Activated naive CD8-positive, alpha-beta T cell treated with anti-CD3 and anti-CD28 coated beads, Interleukin-2, amount 50 U/mL, for 24 hours (primary cell): Measurements from ENCODE around the gene NCAPD2.
A peak's percentile ranks its signal among the peaks of the same experiment; 100 is the strongest.
"Not testable (repeated sequence)": the region's sequence is repeated elsewhere in the genome, so short reads cannot be mapped to it uniquely, and the experiment has no call there.

ENCODE experiments used
- ATAC-seq: fragments of 150-1000 bp; cut with Tn5 transposase; one replicate; pipeline ENCODE4 v1.10.0; 2021
- DNase-seq: peaks from one replicate; pipeline ENCODE4 v3.0.0; 2021
- H3K27ac Mint-ChIP-seq: one replicate; pipeline ENCODE4 v1.8.0; 2021; ENCODE audit warnings: mild to moderate bottlenecking, mixed read lengths
- H3K27me3 Mint-ChIP-seq: one replicate; pipeline ENCODE4 v1.8.0; 2021; ENCODE audit warnings: mixed read lengths
- H3K36me3 Mint-ChIP-seq: one replicate; pipeline ENCODE4 v1.8.0; 2021; ENCODE audit warnings: low read depth, mixed read lengths
- H3K4me1 Mint-ChIP-seq: one replicate; pipeline ENCODE4 v1.8.0; 2021; ENCODE audit warnings: mixed read lengths
- H3K4me3 Mint-ChIP-seq: one replicate; pipeline ENCODE4 v1.8.0; 2021; ENCODE audit warnings: mild to moderate bottlenecking, moderate library complexity, mixed read lengths
- H3K9me3 Mint-ChIP-seq: one replicate; pipeline ENCODE4 v1.8.0; 2021; ENCODE audit warnings: mixed read lengths

The NCAPD2 gene

DNA sequence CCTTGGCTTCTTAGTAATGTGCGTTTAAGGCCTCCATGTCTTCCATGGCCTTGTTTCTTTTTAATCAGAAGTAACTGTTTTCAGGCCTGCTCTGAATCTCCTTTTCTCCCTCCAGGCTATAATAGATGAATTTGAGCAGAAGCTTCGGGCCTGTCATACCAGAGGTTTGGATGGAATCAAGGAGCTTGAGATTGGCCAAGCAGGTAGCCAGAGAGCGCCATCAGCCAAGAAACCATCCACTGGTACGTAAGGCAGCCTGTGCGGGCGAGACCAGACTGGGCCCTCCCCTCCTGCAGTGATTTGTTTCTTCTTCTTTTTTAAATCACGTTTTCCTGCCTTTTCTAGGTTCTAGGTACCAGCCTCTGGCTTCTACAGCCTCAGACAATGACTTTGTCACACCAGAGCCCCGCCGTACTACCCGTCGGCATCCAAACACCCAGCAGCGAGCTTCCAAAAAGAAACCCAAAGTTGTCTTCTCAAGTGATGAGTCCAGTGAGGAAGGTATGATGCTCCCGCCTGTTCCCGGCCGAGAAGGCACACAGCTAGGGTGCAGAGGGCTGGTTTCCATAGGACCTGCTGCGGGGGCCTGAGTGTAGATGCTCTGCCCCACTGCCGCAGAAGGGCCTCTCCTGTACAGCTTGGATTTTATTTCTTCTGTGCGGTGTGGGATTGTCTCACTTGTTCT lies 36.8 kb downstream of the NCAPD2 start:
- ATAC-seq (no peak), DNase-seq (no peak)
- peaks cover 33% of the 10 kb centered on the region for H3K4me1 Mint-ChIP-seq
- peak overlapping the region; percentile 77 for H3K27ac Mint-ChIP-seq
- H3K36me3 Mint-ChIP-seq = peaks cover 65% of the 10 kb centered on the region
- peak overlapping the region; percentile 43 for H3K4me3 Mint-ChIP-seq
- H3K27me3 Mint-ChIP-seq = peaks cover 5% of the 10 kb centered on the region
- H3K9me3 Mint-ChIP-seq = no peaks in the 10 kb centered on the region

DNA sequence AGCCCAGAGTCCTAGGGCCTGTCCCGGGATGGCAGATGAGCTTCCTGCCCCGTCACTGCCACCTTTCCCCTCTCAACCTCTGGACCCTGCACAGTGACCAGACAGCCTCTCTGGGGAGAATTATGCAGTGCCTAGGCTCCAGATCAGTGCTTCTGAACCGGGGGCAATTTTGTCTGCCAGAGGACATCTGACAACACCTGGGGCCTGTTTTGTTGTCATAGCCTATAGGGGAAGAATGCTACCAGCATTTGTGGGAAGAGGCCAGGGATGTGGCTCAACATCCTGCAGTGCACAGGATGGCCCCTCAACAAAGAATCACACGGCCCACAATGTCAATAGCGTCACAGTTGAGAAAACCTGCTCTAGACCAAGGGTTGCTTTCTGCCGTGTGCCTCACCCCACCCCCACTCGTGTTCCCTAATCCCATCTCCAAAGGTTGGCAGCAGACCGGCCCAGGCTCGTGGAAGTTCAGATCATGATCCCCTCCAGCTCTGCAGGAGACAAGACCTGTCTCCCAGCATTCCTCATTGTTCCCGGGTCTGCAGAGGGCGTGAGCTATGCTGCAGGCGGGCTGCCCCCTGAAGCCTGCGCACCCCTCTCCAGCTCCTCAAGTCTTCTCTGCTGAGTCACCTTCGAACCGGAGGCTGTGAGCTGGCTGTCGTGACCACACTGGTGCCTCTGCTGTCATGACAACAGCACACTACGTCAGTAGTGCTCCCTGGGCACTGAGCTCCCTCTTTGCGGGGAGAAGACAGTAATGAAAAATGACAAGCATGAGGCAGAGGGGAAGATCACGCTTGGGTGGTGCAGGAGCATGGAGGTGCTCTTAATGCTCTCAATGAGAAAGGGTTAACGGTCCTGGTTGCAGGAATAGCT lies 38.4 kb downstream of the NCAPD2 start:
- Mint-ChIP-seq H3K4me3 (peak overlapping the region; percentile 97), H3K4me1 (peaks cover 46% of the 10 kb centered on the region), H3K27me3 (peaks cover 5% of the 10 kb centered on the region), H3K27ac (peak overlapping the region; percentile 100), H3K9me3 (no peaks in the 10 kb centered on the region), H3K36me3 (peaks cover 73% of the 10 kb centered on the region)
- ATAC-seq (peak; percentile 67), DNase-seq (peak; percentile 83)

DNA sequence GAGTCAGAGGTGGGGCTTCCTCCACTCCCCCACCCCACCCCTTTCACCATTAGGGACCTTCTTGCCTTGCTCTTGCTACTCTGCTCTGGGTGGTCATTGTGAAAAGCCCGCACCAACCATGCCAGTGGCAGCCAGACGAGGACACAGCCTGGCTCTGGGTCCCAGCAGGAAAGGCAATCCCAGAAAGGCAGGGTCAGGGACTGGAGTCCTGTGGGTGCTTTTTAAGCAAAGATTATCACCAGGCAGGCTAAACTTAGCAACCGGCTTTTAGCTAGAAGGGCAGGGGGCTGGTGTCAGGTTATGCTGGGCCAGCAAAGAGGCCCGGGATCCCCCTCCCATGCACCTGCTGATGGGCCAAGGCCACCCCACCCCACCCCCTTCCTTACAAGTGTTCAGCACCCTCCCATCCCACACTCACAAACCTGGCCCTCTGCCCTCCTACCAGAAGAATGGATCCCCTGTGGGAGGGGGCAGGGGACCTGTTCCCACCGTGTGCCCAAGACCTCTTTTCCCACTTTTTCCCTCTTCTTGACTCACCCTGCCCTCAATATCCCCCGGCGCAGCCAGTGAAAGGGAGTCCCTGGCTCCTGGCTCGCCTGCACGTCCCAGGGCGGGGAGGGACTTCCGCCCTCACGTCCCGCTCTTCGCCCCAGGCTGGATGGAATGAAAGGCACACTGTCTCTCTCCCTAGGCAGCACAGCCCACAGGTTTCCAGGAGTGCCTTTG lies 39.2 kb downstream of the NCAPD2 start:
- Mint-ChIP-seq H3K4me1 (peaks cover 54% of the 10 kb centered on the region), H3K9me3 (no peaks in the 10 kb centered on the region), H3K4me3 (peak overlapping the region; percentile 97), H3K36me3 (peaks cover 73% of the 10 kb centered on the region), H3K27me3 (peaks cover 5% of the 10 kb centered on the region), H3K27ac (peak overlapping the region; percentile 100)
- peak; percentile 12 for ATAC-seq
- peak; percentile 69 for DNase-seq

DNA sequence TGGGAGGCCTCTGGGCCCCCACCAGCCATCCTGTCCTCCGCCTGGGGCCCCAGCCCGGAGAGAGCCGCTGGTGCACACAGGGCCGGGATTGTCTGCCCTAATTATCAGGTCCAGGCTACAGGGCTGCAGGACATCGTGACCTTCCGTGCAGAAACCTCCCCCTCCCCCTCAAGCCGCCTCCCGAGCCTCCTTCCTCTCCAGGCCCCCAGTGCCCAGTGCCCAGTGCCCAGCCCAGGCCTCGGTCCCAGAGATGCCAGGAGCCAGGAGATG lies 39.7 kb downstream of the NCAPD2 start:
- Mint-ChIP-seq H3K36me3 (peaks cover 77% of the 10 kb centered on the region), H3K27me3 (peaks cover 5% of the 10 kb centered on the region)
- ATAC-seq = no peak

DNA sequence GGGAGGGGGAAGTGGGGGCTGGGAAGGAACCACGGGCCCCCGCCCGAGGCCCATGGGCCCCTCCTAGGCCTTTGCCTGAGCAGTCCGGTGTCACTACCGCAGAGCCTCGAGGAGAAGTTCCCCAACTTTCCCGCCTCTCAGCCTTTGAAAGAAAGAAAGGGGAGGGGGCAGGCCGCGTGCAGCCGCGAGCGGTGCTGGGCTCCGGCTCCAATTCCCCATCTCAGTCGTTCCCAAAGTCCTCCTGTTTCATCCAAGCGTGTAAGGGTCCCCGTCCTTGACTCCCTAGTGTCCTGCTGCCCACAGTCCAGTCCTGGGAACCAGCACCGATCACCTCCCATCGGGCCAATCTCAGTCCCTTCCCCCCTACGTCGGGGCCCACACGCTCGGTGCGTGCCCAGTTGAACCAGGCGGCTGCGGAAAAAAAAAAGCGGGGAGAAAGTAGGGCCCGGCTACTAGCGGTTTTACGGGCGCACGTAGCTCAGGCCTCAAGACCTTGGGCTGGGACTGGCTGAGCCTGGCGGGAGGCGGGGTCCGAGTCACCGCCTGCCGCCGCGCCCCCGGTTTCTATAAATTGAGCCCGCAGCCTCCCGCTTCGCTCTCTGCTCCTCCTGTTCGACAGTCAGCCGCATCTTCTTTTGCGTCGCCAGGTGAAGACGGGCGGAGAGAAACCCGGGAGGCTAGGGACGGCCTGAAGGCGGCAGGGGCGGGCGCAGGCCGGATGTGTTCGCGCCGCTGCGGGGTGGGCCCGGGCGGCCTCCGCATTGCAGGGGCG lies 40.2 kb downstream of the NCAPD2 start, which contains the start of gene GAPDH:
Gene GAPDH (plus strand): TSS at position 595 of the 772 bp plus-strand sequence. CDS start 316 bp downstream, outside the sequence.
- peaks cover 60% of the 10 kb centered on the region for H3K4me1 Mint-ChIP-seq
- H3K4me3 Mint-ChIP-seq = peak within 1 kb of the TSS; percentile 97
- DNase-seq (peak; percentile 94), ATAC-seq (peak; percentile 41)
- H3K9me3 Mint-ChIP-seq = no peaks in the 10 kb centered on the region
- peaks cover 5% of the 10 kb centered on the region for H3K27me3 Mint-ChIP-seq
- peaks cover 75% of the 10 kb centered on the region for H3K36me3 Mint-ChIP-seq
- H3K27ac Mint-ChIP-seq = peak within 1 kb of the TSS; percentile 100

More for the DNA sequence above, 39.7 kb downstream of the NCAPD2 start:
- H3K4me3 Mint-ChIP-seq = peak overlapping the region; percentile 97
- DNase-seq = no peak
- H3K9me3 Mint-ChIP-seq = no peaks in the 10 kb centered on the region
- peaks cover 56% of the 10 kb centered on the region for H3K4me1 Mint-ChIP-seq
- peak overlapping the region; percentile 100 for H3K27ac Mint-ChIP-seq

DNA sequence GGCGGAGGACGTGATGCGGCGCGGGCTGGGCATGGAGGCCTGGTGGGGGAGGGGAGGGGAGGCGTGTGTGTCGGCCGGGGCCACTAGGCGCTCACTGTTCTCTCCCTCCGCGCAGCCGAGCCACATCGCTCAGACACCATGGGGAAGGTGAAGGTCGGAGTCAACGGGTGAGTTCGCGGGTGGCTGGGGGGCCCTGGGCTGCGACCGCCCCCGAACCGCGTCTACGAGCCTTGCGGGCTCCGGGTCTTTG lies 40.7 kb downstream of the NCAPD2 start:
- no peaks in the 10 kb centered on the region for H3K9me3 Mint-ChIP-seq
- peaks cover 65% of the 10 kb centered on the region for H3K4me1 Mint-ChIP-seq
- H3K27ac Mint-ChIP-seq = peak overlapping the region; percentile 100
- ATAC-seq (no peak), DNase-seq (no peak)
- H3K36me3 Mint-ChIP-seq = peaks cover 77% of the 10 kb centered on the region
- peaks cover 5% of the 10 kb centered on the region for H3K27me3 Mint-ChIP-seq
- H3K4me3 Mint-ChIP-seq = peak overlapping the region; percentile 97

DNA sequence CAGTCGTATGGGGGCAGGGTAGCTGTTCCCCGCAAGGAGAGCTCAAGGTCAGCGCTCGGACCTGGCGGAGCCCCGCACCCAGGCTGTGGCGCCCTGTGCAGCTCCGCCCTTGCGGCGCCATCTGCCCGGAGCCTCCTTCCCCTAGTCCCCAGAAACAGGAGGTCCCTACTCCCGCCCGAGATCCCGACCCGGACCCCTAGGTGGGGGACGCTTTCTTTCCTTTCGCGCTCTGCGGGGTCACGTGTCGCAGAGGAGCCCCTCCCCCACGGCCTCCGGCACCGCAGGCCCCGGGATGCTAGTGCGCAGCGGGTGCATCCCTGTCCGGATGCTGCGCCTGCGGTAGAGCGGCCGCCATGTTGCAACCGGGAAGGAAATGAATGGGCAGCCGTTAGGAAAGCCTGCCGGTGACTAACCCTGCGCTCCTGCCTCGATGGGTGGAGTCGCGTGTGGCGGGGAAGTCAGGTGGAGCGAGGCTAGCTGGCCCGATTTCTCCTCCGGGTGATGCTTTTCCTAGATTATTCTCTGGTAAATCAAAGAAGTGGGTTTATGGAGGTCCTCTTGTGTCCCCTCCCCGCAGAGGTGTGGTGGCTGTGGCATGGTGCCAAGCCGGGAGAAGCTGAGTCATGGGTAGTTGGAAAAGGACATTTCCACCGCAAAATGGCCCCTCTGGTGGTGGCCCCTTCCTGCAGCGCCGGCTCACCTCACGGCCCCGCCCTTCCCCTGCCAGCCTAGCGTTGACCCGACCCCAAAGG lies 41.2 kb downstream of the NCAPD2 start:
- Mint-ChIP-seq H3K27ac (peak overlapping the region; percentile 100), H3K9me3 (no peaks in the 10 kb centered on the region), H3K4me1 (peaks cover 70% of the 10 kb centered on the region), H3K27me3 (peaks cover 5% of the 10 kb centered on the region), H3K36me3 (peaks cover 73% of the 10 kb centered on the region), H3K4me3 (peak overlapping the region; percentile 97)
- DNase-seq (peak; percentile 74), ATAC-seq (peak; percentile 1)

DNA sequence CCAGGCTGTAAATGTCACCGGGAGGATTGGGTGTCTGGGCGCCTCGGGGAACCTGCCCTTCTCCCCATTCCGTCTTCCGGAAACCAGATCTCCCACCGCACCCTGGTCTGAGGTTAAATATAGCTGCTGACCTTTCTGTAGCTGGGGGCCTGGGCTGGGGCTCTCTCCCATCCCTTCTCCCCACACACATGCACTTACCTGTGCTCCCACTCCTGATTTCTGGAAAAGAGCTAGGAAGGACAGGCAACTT lies 41.7 kb downstream of the NCAPD2 start:
- ATAC-seq (no peak), DNase-seq (no peak)
- Mint-ChIP-seq H3K9me3 (no peaks in the 10 kb centered on the region), H3K27me3 (peaks cover 5% of the 10 kb centered on the region), H3K4me3 (peak overlapping the region; percentile 97), H3K4me1 (peaks cover 75% of the 10 kb centered on the region), H3K27ac (peak overlapping the region; percentile 100), H3K36me3 (peaks cover 68% of the 10 kb centered on the region)

DNA sequence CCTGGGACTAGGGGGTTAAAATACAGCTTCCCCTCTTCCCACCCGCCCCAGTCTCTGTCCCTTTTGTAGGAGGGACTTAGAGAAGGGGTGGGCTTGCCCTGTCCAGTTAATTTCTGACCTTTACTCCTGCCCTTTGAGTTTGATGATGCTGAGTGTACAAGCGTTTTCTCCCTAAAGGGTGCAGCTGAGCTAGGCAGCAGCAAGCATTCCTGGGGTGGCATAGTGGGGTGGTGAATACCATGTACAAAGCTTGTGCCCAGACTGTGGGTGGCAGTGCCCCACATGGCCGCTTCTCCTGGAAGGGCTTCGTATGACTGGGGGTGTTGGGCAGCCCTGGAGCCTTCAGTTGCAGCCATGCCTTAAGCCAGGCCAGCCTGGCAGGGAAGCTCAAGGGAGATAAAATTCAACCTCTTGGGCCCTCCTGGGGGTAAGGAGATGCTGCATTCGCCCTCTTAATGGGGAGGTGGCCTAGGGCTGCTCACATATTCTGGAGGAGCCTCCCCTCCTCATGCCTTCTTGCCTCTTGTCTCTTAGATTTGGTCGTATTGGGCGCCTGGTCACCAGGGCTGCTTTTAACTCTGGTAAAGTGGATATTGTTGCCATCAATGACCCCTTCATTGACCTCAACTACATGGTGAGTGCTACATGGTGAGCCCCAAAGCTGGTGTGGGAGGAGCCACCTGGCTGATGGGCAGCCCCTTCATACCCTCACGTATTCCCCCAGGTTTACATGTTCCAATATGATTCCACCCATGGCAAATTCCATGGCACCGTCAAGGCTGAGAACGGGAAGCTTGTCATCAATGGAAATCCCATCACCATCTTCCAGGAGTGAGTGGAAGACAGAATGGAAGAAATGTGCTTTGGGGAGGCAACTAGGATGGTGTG lies 42.3 kb downstream of the NCAPD2 start:
- H3K27me3 Mint-ChIP-seq = peaks cover 5% of the 10 kb centered on the region
- peak overlapping the region; percentile 100 for H3K27ac Mint-ChIP-seq
- peaks cover 77% of the 10 kb centered on the region for H3K4me1 Mint-ChIP-seq
- H3K36me3 Mint-ChIP-seq = peaks cover 62% of the 10 kb centered on the region
- no peak for DNase-seq
- H3K4me3 Mint-ChIP-seq = peak overlapping the region; percentile 97
- H3K9me3 Mint-ChIP-seq = no peaks in the 10 kb centered on the region
- ATAC-seq = no peak

DNA sequence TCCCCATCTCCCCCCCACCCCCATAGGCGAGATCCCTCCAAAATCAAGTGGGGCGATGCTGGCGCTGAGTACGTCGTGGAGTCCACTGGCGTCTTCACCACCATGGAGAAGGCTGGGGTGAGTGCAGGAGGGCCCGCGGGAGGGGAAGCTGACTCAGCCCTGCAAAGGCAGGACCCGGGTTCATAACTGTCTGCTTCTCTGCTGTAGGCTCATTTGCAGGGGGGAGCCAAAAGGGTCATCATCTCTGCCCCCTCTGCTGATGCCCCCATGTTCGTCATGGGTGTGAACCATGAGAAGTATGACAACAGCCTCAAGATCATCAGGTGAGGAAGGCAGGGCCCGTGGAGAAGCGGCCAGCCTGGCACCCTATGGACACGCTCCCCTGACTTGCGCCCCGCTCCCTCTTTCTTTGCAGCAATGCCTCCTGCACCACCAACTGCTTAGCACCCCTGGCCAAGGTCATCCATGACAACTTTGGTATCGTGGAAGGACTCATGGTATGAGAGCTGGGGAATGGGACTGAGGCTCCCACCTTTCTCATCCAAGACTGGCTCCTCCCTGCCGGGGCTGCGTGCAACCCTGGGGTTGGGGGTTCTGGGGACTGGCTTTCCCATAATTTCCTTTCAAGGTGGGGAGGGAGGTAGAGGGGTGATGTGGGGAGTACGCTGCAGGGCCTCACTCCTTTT lies 43.1 kb downstream of the NCAPD2 start:
- peaks cover 74% of the 10 kb centered on the region for H3K4me1 Mint-ChIP-seq
- peaks cover 5% of the 10 kb centered on the region for H3K27me3 Mint-ChIP-seq
- H3K27ac Mint-ChIP-seq = peak overlapping the region; percentile 100
- H3K36me3 Mint-ChIP-seq = peaks cover 58% of the 10 kb centered on the region
- ATAC-seq (no peak), DNase-seq (peak; percentile 37)
- H3K9me3 Mint-ChIP-seq = no peaks in the 10 kb centered on the region
- H3K4me3 Mint-ChIP-seq = peak overlapping the region; percentile 97

DNA sequence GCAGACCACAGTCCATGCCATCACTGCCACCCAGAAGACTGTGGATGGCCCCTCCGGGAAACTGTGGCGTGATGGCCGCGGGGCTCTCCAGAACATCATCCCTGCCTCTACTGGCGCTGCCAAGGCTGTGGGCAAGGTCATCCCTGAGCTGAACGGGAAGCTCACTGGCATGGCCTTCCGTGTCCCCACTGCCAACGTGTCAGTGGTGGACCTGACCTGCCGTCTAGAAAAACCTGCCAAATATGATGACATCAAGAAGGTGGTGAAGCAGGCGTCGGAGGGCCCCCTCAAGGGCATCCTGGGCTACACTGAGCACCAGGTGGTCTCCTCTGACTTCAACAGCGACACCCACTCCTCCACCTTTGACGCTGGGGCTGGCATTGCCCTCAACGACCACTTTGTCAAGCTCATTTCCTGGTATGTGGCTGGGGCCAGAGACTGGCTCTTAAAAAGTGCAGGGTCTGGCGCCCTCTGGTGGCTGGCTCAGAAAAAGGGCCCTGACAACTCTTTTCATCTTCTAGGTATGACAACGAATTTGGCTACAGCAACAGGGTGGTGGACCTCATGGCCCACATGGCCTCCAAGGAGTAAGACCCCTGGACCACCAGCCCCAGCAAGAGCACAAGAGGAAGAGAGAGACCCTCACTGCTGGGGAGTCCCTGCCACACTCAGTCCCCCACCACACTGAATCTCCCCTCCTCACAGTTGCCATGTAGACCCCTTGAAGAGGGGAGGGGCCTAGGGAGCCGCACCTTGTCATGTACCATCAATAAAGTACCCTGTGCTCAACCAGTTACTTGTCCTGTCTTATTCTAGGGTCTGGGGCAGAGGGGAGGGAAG lies 43.9 kb downstream of the NCAPD2 start:
- DNase-seq = peak; percentile 80
- H3K27me3 Mint-ChIP-seq, H3K9me3 Mint-ChIP-seq, ATAC-seq: not testable (repeated sequence)
- peak overlapping the region; percentile 97 for H3K4me3 Mint-ChIP-seq
- peaks cover 51% of the 10 kb centered on the region for H3K36me3 Mint-ChIP-seq
- peaks cover 72% of the 10 kb centered on the region for H3K4me1 Mint-ChIP-seq
- H3K27ac Mint-ChIP-seq = peak overlapping the region; percentile 100
